ENCODE data around the gene FOXO1.

DNA sequence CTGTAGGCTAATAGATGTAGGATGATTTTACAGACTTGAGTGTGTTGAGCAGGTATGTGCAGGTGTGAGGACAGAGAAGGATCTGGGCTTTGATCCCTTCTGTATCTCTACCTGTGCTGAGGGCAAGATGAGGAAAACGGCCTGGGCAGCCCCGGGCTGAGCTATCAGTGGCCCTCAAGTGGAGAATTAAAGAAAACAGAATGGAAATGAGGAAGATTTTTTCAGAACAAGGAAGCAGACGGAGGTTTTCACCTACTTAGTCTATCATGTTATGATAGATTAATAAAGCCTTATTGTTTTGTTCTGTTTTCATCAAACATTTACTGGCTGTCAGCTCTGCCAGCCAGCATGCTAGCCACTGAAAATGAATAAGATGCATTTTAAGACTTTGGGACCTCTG is 22.3 kb upstream of the FOXO1 start:
- TF ChIP-seq, protein P1, sequence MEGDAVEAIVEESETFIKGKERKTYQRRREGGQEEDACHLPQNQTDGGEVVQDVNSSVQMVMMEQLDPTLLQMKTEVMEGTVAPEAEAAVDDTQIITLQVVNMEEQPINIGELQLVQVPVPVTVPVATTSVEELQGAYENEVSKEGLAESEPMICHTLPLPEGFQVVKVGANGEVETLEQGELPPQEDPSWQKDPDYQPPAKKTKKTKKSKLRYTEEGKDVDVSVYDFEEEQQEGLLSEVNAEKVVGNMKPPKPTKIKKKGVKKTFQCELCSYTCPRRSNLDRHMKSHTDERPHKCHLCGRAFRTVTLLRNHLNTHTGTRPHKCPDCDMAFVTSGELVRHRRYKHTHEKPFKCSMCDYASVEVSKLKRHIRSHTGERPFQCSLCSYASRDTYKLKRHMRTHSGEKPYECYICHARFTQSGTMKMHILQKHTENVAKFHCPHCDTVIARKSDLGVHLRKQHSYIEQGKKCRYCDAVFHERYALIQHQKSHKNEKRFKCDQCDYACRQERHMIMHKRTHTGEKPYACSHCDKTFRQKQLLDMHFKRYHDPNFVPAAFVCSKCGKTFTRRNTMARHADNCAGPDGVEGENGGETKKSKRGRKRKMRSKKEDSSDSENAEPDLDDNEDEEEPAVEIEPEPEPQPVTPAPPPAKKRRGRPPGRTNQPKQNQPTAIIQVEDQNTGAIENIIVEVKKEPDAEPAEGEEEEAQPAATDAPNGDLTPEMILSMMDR (IDR thresholded peaks at IDR 0.05 in 2 of 3, conservative IDR thresholded peaks at IDR 0.05 in 1 of 3; ENCODE audit: borderline replicate concordance in 1 of 3, insufficient read depth in 1 of 3, low read depth in 2 of 3, low read length in 2 of 3): no peak
- no peak for TF ChIP-seq RAD21 (IDR thresholded peaks at IDR 0.05; ENCODE audit: low read depth)
- TF ChIP-seq, protein P2, sequence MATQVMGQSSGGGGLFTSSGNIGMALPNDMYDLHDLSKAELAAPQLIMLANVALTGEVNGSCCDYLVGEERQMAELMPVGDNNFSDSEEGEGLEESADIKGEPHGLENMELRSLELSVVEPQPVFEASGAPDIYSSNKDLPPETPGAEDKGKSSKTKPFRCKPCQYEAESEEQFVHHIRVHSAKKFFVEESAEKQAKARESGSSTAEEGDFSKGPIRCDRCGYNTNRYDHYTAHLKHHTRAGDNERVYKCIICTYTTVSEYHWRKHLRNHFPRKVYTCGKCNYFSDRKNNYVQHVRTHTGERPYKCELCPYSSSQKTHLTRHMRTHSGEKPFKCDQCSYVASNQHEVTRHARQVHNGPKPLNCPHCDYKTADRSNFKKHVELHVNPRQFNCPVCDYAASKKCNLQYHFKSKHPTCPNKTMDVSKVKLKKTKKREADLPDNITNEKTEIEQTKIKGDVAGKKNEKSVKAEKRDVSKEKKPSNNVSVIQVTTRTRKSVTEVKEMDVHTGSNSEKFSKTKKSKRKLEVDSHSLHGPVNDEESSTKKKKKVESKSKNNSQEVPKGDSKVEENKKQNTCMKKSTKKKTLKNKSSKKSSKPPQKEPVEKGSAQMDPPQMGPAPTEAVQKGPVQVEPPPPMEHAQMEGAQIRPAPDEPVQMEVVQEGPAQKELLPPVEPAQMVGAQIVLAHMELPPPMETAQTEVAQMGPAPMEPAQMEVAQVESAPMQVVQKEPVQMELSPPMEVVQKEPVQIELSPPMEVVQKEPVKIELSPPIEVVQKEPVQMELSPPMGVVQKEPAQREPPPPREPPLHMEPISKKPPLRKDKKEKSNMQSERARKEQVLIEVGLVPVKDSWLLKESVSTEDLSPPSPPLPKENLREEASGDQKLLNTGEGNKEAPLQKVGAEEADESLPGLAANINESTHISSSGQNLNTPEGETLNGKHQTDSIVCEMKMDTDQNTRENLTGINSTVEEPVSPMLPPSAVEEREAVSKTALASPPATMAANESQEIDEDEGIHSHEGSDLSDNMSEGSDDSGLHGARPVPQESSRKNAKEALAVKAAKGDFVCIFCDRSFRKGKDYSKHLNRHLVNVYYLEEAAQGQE (IDR thresholded peaks at IDR 0.05; ENCODE audit: low read depth): no peak
- TF ChIP-seq, protein P3, sequence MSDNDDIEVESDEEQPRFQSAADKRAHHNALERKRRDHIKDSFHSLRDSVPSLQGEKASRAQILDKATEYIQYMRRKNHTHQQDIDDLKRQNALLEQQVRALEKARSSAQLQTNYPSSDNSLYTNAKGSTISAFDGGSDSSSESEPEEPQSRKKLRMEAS (IDR thresholded peaks at IDR 0.05): no peak

Data from HCT116 (cell line).